ENCODE measurements around the gene EIF1. TPM values are rescaled to one million over a fixed set of nuclear protein-coding genes. Genes with fewer than 3 reads are reported as not detected.
"Not testable (repeated sequence)": the region's sequence is repeated elsewhere in the genome, so short reads cannot be mapped to it uniquely, and the experiment has no call there.

The EIF1 gene
- total RNA-seq, 4 donors from 2014 or later, result 222 to 842 (median 375) TPM

DNA sequence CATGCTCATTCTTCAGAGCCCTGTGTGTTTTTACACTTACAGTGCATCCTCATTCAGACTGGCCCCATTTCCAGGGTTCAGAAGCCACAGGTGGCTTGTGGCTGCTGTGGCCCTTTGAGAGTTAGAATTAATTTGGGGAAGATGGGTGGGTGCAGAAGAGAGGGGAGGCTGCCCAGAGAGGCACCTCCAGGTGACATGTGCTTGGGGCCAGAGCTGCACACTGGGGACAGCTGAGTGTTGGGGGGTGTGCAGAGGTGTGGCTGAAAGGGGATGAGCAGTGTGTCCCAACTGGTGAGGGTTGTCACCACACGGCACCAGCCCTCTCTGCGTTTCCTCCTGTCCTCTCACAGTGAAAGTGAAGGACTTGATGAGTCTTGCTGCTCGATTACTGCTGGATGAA, 6.9 kb upstream of the EIF1 start:
- ATAC-seq (no peak), DNase-seq (no peak)
- Histone ChIP-seq H3K9me3 (no peaks in the 10 kb centered on the region), H3K27me3 (peaks cover 0 to 2% (median 0%) of the 10 kb centered on the region in 3 donors), H3K4me3 (no peak overlapping the region), H3K36me3 (no peaks in the 10 kb centered on the region), H3K4me1 (no peaks in the 10 kb centered on the region), H3K27ac (no peak overlapping the region)
- no peak for TF ChIP-seq CTCF (IDR thresholded peaks at IDR 0.05 in 4 of 5, conservative IDR thresholded peaks at IDR 0.05 in 1 of 5)
- intact Hi-C loops (cut with DNase I; ENCODE audit: low total_unique reads), result no loop called here
- in situ Hi-C loops (cut with MboI; ENCODE audit: low sequenced_read_pairs in 4 of 4), result no loop called here

GRCh38 chr17:41682631-41683030, 6.1 kb upstream of the EIF1 start:
- intact Hi-C loops (cut with DNase I; ENCODE audit: low total_unique reads) (no loop called here), in situ Hi-C loops (cut with MboI; ENCODE audit: low sequenced_read_pairs in 4 of 4) (no loop called here)
- H3K27me3 ChIP-seq, result no peaks in the 10 kb centered on the region
- H3K4me1 ChIP-seq, result peaks cover under 1 to 1% of the 10 kb centered on the region in 2 donors
- ATAC-seq (no peak), DNase-seq (no peak)
- TF ChIP-seq CTCF (IDR thresholded peaks at IDR 0.05 in 4 of 5, conservative IDR thresholded peaks at IDR 0.05 in 1 of 5) (no peak), POLR2A (IDR thresholded peaks at IDR 0.05) (no peak)
- no peak overlapping the region for H3K27ac ChIP-seq
- no peak overlapping the region for H3K4me3 ChIP-seq
- H3K9me3 ChIP-seq, result no peaks in the 10 kb centered on the region
- no peaks in the 10 kb centered on the region for H3K36me3 ChIP-seq

- no peak overlapping the region for H3K4me3 ChIP-seq
- no peak overlapping the region for H3K27ac ChIP-seq
- no peaks in the 10 kb centered on the region for H3K36me3 ChIP-seq
- no peaks in the 10 kb centered on the region for H3K9me3 ChIP-seq
- peaks cover 6% of the 10 kb centered on the region in 2 donors for H3K4me1 ChIP-seq
- no peaks in the 10 kb centered on the region for H3K27me3 ChIP-seq
- no peak for DNase-seq
- in situ Hi-C loops (cut with MboI; ENCODE audit: low sequenced_read_pairs in 4 of 4), result no loop called here
- TF ChIP-seq CTCF (IDR thresholded peaks at IDR 0.05 in 4 of 5, conservative IDR thresholded peaks at IDR 0.05 in 1 of 5) (no peak), POLR2A (IDR thresholded peaks at IDR 0.05) (no peak)
- intact Hi-C loops (cut with DNase I; ENCODE audit: low total_unique reads), result no loop called here
- no peak for ATAC-seq
These were observed 5.2 kb upstream of the EIF1 start for GRCh38 chr17:41683441-41684007.

GRCh38 chr17:41684035-41684434, 4.7 kb upstream of the EIF1 start:
- Histone ChIP-seq H3K4me3 (no peak overlapping the region), H3K9me3 (no peaks in the 10 kb centered on the region), H3K36me3 (no peaks in the 10 kb centered on the region), H3K4me1 (peaks cover 6% of the 10 kb centered on the region in 2 donors), H3K27ac (no peak overlapping the region), H3K27me3 (no peaks in the 10 kb centered on the region)
- ATAC-seq (no peak), DNase-seq (no peak)
- TF ChIP-seq POLR2A (IDR thresholded peaks at IDR 0.05) (no peak), CTCF (IDR thresholded peaks at IDR 0.05 in 4 of 5, conservative IDR thresholded peaks at IDR 0.05 in 1 of 5) (no peak)
- intact Hi-C loops (cut with DNase I; ENCODE audit: low total_unique reads) (no loop called here), in situ Hi-C loops (cut with MboI; ENCODE audit: low sequenced_read_pairs in 4 of 4) (no loop called here)

GRCh38 chr17:41685753-41686152, 2.9 kb upstream of the EIF1 start:
- DNase-seq; H3K9me3 ChIP-seq; in situ Hi-C loops (cut with MboI; ENCODE audit: low sequenced_read_pairs in 4 of 4); H3K4me3 ChIP-seq; ATAC-seq; H3K27ac ChIP-seq; H3K27me3 ChIP-seq: not testable (repeated sequence)
- Histone ChIP-seq H3K4me1 (peaks cover 15 to 16% of the 10 kb centered on the region in 2 donors), H3K36me3 (peaks cover 9 to 13% of the 10 kb centered on the region in 2 donors)
- intact Hi-C loops (cut with DNase I; ENCODE audit: low total_unique reads), result loop anchor here (5.0 kb wide), 1 partner anchor 868 kb away; no protein-coding TSS in a partner anchor

Measured in gastrocnemius medialis (tissue), 4 donors.